NCI-H2171 (cell line): ENCODE results near the gene BPIFB2.

Experiments
- DNase-seq: peaks from one replicate; lab custom pipeline; 2025; lab: John Stamatoyannopoulos, UW

BPIFB2 gene

GRCh38 chr20:33070111-33071053, 62.9 kb downstream of the BPIFB2 start:
- DNase-seq: no peak

- no peak for DNase-seq
Observed at GRCh38 chr20:33071198-33071597, 63.7 kb downstream of the BPIFB2 start.

- no peak for DNase-seq
Observed at GRCh38 chr20:33072362-33072761, 64.9 kb downstream of the BPIFB2 start.

GRCh38 chr20:33072813-33073212, 65.3 kb downstream of the BPIFB2 start:
- DNase-seq: no peak
